Cardiac muscle cell (in vitro differentiated cells and primary cell): ENCODE measurements around the gene PAEP. TPM values are rescaled to one million over a fixed set of nuclear protein-coding genes. Genes with fewer than 3 reads are reported as not detected.

Experiments used
- DNase-seq, 2 donors: peaks; one replicate each; pipeline versions ENCODE4 v3.0.0 to v3.0.0-alpha.2; 2010 to 2017; ENCODE audit warnings: low read depth in 1 of 2, low spot score in 1 of 2
- H3K27ac ChIP-seq: fragments of 200-600 bp; sonication (generic); 2 replicates; pipeline ENCODE4 v1.5.1; 2016
- H3K27me3 ChIP-seq: fragments of 200-600 bp; sonication (generic); 2 replicates; pipeline ENCODE4 v1.6.0; 2016; ENCODE audit warnings: control low read depth
- H3K36me3 ChIP-seq: fragments of 200-600 bp; sonication (generic); 2 replicates; pipeline ENCODE4 v1.5.1; 2016; ENCODE audit warnings: control low read depth
- H3K4me1 ChIP-seq: fragments of 200-600 bp; sonication (generic); 2 replicates; pipeline ENCODE4 v1.8.1; 2017; ENCODE audit warnings: low read depth, mild to moderate bottlenecking, mixed run types
- H3K4me3 ChIP-seq: fragments of 200-600 bp; sonication (generic); 2 replicates; pipeline ENCODE4 v1.5.1; 2016; ENCODE audit warnings: mild to moderate bottlenecking
- H3K9me3 ChIP-seq: fragments of 200-600 bp; sonication (generic); 2 replicates; pipeline ENCODE4 v1.5.1; 2017; ENCODE audit warnings: low read depth, mild to moderate bottlenecking, control low read depth
- CTCF ChIP-seq: IDR thresholded peaks from 2 replicates; pipeline ENCODE4 v1.5.1; 2012; ENCODE audit warnings: low read depth, mild to moderate bottlenecking, low read length
- polyA plus RNA-seq: library from polyadenylated mRNA; unstranded; fragments of >200 nt; fragmentation: Nextera tagmentation; extraction: Ambion mirVana; gene quantifications from 2 replicates; pipeline ENCODE4 v1.2.1, GENCODE V29; 2016
- total RNA-seq: library from RNA; depleted of rRNA; stranded (reverse); fragments of >200 nt; gene quantifications from 2 replicates; pipeline ENCODE4 v1.2.3, GENCODE V29; 2016

PAEP gene
- total and polyA plus RNA-seq, 2 experiments from 2014 or later: not detected

DNA sequence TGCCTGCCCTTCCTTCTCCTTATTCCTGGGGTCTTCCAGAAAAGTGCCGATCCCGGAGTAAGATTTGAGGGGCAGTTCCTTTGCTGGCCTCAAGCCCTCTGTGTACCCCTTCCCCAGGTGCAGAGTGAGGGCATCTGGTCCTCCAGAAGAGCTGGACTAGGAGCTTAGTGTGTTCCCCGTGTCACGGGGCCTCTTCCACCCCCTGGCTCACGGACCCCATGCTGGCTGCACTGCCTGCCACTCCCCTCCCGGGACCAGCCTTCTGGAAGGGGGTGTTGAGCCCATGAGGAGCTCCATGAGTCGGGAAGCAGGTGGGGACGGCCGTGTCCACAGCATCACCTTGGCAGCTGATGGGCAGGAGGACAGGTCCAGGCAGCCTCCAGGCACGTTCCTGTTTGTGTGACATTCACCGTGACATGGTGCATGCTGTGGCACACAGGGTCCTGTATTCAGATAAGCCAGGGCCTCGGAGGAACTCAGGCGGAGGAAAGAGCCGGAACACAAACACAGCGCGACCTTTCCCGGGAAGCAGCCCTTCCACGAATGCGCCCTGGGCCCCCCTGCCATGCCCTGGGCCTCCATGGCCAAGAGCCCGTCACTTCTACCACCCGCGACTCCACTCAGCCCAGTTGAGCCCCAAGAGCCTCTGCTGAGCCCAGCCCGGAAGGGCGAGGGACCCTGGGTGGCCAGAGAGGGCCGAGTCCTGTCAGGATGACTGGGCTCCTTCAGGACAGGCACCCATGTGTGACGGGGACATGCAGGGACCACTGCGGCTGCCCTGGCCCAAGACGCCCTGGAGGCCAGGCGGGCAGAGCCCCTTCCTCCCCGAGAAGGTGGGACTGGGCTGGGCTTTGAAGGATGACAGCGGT, 46.2 kb upstream of the PAEP start:
- Histone ChIP-seq H3K4me3 (no peak overlapping the region), H3K36me3 (no peaks in the 10 kb centered on the region), H3K9me3 (no peaks in the 10 kb centered on the region), H3K4me1 (no peaks in the 10 kb centered on the region), H3K27me3 (no peaks in the 10 kb centered on the region), H3K27ac (no peak overlapping the region)
- TF ChIP-seq CTCF: no peak
- no peak for DNase-seq

DNA sequence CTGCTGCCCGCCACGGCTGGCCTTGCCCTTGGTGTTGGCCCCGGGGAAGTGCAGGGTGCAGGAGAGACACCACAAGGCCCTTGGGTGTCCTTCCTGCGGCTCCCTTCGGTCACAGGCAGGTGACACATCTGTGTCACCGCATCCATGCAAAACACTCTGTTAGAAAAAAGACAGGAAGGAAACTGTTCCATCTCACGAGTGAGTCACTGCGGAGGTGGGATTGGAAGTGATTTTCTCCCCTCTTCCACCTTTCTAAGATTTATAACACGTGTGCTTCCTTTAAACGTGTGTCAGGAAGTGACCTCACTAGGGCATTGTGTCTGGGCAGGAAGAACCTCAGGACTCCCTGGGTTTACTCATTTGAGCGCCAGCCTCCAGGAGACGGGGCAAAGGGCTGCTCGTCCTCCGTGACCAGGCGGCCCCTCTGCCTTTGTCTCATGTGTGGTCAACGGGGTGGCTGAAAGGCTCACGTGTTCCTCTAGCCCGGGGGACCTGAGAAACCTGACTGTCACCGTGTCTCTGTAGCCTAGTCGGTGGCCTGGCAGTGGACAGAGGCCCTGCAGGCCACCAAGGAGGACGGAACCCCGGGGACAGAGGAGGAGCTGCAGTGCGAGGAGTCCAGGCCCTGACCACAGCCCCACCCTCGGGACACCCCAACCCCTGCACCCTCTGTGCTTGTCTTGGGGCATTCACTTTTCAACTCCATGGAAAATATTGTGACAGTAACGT, 45.3 kb upstream of the PAEP start:
- no peaks in the 10 kb centered on the region for H3K4me1 ChIP-seq
- H3K9me3 ChIP-seq: no peaks in the 10 kb centered on the region
- no peaks in the 10 kb centered on the region for H3K27me3 ChIP-seq
- no peak for TF ChIP-seq CTCF
- H3K27ac ChIP-seq: no peak overlapping the region
- H3K36me3 ChIP-seq: no peaks in the 10 kb centered on the region
- DNase-seq: no peak
- H3K4me3 ChIP-seq: no peak overlapping the region

- H3K36me3 ChIP-seq: no peaks in the 10 kb centered on the region
- no peaks in the 10 kb centered on the region for H3K9me3 ChIP-seq
- H3K4me1 ChIP-seq: no peaks in the 10 kb centered on the region
- no peaks in the 10 kb centered on the region for H3K27me3 ChIP-seq
- H3K27ac ChIP-seq: no peak overlapping the region
- TF ChIP-seq CTCF: no peak
- DNase-seq: no peak
- no peak overlapping the region for H3K4me3 ChIP-seq
Measured at GRCh38 chr9:135517407-135517822, 44.1 kb upstream of the PAEP start.

GRCh38 chr9:135519179-135519971, 42.2 kb upstream of the PAEP start:
- no peaks in the 10 kb centered on the region for H3K27me3 ChIP-seq
- no peak for DNase-seq
- H3K9me3 ChIP-seq: no peaks in the 10 kb centered on the region
- no peak for TF ChIP-seq CTCF
- no peak overlapping the region for H3K4me3 ChIP-seq
- H3K36me3 ChIP-seq: no peaks in the 10 kb centered on the region
- no peak overlapping the region for H3K27ac ChIP-seq
- H3K4me1 ChIP-seq: no peaks in the 10 kb centered on the region

GRCh38 chr9:135520916-135521607, 40.5 kb upstream of the PAEP start, which contains the start of gene LCN1:
Gene LCN1 (plus strand): TSS chr9:135521440. CDS start chr9:135521498, 58 bp downstream.
- no peak for TF ChIP-seq CTCF
- no peaks in the 10 kb centered on the region for H3K36me3 ChIP-seq
- H3K4me3 ChIP-seq: no peak within 1 kb of the TSS
- H3K9me3 ChIP-seq: no peaks in the 10 kb centered on the region
- no peaks in the 10 kb centered on the region for H3K27me3 ChIP-seq
- no peak for DNase-seq
- no peak within 1 kb of the TSS for H3K27ac ChIP-seq
- no peaks in the 10 kb centered on the region for H3K4me1 ChIP-seq
